GM21576 (cell line): ENCODE results near the gene RPL26.

Experiments used
- ATAC-seq: cut with Tn5 transposase; IDR thresholded peaks from one replicate; pipeline ENCODE4 v1.9.1; 2021; ENCODE audit warnings: mild to moderate bottlenecking, moderate library complexity; ENCODE audit not compliant: unreplicated experiment

RPL26 gene

GRCh38 chr17:8383143-8383822 lies at the start of gene RPL26:
TSS of gene RPL26 (minus strand) at chr17:8383193. CDS start at chr17:8382310, 883 bp downstream.
- ATAC-seq: peak; percentile 88

DNA sequence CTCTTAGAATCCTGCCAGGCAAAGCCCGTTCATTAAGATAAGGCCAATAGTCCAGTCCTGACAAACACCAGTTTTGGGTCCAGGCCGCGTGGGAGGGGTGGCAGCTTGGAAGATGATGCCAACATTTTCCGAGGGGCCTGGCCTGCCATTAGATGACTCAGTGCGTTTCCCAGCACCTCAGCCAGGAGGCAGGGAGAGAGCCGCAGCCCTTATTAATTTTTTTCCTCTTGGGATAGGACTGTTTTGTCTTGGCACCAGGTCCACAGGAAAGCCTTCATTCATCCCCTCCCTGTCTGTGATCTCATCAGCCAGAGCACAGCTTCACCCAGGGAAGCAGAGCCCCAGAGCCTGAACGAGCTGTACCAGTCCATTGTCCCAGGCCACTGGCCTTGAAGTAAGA lies 48.0 kb upstream of the RPL26 start:
- no peak for ATAC-seq

DNA sequence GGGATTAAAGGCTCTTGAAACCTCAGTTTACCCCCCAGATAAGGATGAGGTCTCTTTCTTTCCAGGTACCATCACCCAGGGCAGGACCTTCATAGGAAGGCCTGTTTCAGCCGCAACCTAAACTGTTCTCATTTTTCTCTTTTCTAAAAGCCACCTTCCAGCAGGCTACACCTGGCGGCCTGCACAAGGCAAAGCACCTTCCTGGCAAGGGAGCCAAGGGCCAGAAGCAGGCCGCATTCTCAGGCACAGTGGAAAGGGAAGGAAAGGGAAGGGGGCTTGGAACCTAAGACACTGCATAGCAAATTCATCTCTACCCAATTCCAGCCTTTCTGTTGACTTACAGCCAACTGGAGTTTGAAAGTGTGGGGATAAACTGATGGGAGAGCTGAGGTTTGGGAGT lies 43.8 kb upstream of the RPL26 start:
- ATAC-seq: no peak

GRCh38 chr17:8426094-8426720 lies 43.2 kb upstream of the RPL26 start:
- ATAC-seq: no peak

- no peak for ATAC-seq
These were observed 38.6 kb upstream of the RPL26 start for GRCh38 chr17:8421571-8421970.

DNA sequence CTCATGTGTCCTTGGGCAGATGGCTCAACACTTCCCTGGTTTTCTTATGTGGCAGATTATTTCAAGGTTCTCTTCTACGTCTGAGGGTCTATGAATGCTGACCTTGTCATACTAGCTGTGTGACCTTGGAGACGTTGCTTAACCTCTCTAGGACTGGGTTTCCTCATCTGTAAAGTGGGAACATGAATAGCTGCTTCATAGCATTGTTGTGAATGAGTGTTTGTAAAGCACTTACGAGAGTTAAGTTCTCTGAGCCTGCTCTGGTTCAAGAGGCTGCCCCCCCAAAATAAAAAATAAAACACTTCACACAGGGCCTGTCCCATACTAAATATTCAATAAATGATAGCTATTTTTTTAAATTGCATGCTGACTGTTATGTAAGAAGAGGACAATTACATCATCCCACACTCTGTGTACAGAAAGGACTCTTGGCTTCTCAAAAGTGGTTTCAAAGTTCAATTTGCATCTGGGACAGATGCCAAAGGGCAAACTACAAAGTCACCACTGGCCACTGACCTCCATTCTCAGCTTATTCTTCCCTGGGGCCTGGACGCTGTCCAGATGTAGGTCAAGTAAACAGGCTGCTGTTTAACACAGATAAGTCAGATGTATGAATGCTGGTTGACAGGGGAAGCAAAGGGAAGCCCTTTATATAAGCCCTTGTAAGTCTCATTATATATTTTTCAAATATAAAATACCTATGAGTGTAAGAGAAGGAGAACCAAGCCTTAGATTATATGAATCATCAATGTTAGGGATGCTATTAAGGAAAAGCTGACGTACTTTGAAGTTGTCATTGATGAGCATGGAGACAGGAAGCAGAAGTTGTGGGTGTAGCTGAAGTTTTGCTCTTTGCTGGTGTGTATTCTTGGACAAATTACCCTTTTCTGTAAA lies 37.3 kb upstream of the RPL26 start:
- no peak for ATAC-seq

GRCh38 chr17:8419305-8419704 lies 36.3 kb upstream of the RPL26 start:
- ATAC-seq: no peak

GRCh38 chr17:8418471-8418870 lies 35.5 kb upstream of the RPL26 start:
- no peak for ATAC-seq

DNA sequence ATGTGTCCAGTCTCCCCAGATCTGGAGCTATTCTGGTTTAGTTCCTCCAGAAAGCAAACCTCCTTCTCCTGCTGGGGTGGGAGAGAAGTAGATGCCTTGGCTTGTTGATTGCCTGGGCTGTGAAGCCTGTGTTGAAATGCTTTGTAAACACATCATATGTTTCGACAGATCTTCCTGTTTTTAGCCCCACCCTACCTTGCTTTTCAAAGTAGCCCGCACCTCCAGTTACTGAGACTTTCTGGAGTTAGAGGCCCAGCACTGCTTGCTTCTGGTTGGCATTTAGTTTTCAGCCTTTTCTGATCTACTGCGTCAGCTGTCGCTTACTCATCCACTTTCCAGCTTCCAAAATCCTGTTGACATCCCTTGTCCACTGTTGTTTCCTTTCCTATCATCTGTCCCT lies 34.8 kb upstream of the RPL26 start:
- ATAC-seq: no peak

DNA sequence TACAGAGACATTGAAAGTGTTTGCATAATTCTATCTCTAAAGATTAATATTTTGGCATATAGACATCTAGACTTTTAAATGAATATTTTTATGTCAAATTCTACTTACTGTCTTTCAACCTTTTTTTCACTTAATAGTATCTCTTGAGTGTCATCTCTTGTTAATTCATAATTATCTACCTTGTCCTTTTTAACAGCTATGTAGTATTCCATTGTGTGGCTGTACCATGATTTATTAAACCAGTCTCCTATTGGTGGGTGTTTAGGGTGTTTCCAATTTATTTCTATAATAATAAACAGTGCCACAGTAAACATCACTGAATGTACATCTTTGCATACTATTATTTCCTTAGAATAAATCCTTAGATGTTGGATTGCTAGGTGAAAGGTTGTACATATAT lies 30.9 kb upstream of the RPL26 start:
- ATAC-seq: no peak

DNA sequence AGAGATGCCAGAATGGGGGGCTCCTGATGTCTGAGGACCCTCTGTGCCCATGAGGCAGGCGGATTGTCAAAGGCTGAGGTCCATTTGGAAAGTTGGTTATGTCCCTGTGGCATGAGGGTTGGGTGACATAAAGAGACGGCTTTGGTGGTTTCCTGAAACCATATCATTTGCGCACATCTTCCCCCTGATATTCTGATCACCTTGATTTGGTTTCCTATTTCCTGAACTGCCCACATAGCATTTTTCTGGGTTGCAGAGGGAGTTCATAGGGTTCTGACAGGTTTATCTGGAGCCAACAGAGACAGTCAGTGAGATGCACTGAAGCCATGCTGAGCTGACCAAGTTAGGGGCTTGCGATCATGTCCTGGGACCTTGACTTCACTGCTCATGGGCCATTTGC lies 30.3 kb upstream of the RPL26 start:
- no peak for ATAC-seq

DNA sequence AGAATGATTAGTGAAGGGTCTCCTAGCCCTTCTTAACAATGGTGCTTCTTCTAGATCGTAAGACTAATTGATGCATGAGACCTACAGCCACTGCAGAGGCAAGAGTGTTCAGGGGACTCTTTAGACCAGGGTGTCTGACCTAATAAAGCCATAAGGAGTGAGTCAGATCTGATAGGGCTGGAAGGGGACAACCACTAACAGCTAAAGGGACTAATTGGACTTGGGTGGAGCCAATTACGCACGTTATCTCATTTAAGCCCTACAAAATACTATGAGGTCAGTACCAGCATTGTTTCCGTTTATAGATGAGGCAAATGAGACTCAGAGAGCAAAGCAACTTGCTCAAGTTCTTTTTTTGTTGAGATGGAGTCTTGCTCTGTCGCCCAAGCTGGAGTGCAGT lies 29.1 kb upstream of the RPL26 start:
- no peak for ATAC-seq

DNA sequence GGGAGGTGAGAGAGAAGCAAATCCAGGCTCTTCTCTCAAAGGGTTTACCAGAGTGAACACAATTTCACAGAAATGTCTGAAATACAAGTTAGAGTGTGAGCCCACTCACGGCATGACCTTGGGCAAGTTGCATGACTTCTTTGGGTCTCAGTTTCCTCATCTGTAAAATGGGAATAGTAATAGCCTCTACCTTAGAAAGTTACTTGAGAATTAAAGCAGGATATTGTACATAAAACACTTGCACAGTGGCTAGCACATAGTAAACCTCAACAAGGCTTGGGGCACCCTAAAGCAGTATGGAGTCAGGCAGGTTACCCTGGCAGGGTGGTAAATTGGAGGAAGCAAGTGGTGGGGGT lies 27.9 kb upstream of the RPL26 start:
- ATAC-seq: no peak

DNA sequence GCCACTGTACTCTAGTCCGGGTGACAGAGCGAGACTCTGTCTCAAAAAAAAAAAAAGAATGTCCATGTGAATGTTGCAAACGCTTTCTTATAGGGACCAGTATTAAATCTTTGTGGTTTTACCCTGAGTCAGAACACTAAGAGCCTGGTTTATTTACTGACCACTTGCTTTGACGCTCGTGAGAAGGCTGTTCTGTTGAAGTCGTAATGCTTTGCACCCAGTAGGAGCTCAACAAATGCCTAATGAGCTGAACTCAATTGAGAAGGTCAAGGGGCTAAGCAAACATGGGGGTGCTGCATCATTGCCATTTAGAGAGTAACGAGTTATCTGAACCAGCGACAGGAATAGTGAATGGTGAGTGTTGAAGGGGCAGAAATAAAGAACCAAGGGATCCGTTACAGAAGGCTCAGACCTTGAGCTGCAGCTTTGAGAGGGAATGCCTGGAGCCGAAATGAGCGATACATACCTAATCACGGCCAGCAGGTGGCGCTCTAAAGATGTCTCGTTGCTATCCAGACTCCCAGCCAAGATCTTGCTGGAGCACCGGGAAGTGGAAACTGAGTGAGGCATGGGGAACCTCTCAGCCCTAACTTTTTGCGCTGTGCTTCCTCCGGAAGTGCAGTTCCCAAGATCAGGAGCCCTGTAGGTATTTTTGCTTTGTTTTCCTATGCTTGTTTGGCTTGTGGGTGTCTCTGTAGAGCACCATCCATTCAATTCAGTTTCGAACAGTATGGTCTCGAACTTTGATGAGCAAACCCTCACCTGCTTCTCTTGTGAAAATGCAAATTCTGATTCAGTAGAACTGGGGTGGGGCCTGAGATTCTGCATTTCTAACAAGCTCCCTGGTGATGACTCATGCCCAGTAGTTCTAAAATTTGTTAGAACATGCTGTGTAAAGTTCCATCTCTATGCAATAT lies 27.2 kb upstream of the RPL26 start:
- ATAC-seq: no peak

- no peak for ATAC-seq
These were observed 25.4 kb upstream of the RPL26 start for GRCh38 chr17:8408371-8408770.

DNA sequence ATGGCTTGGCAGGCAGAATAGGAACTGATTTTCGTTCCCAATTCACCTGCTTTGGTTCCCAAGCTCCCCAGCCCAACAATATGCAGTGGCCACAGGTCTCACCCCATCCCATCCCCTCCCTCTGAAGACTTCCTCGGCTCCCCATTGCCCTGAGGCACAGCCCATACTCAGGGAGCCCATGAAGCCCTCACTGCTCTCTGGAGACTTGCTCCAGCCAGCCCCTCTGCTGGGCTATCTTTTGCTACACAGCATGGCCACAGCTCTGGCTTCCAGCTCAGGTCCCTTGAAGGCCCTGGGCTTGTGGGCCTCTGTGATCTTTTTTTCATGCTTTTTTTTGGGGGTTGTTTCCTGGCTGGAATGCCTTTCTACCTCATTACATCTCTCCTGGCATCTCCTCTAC lies 23.2 kb upstream of the RPL26 start:
- ATAC-seq: no peak

- ATAC-seq: no peak
These were observed 22.6 kb upstream of the RPL26 start for GRCh38 chr17:8405499-8406016.

DNA sequence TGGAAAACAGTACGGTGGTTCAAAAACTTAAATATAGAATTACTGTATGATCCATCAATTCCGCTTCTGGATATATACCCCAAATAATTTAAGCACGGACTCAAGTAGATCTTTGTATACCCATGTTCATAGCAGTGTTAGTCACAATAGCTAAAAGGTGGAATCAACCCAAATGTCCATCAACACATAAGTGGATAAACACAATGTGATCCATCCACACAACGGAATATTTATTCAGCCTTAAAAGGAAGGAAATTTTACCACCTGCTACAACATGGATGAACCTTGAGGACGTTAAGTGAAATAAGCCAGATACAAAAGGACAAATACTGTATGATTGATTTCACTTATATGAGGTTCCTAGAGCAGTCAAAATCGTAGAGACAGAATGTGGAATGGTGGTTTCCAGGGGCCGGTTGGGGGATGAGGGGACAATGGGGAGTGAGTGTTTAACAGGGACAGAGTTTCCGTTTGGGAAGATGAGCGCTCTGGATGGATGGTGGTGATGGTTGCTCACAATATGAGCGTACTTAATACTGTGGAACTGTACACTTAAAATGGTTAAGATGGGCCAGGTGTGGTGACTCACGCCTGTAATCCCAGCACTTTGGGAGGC lies 20.0 kb upstream of the RPL26 start:
- ATAC-seq: no peak

GRCh38 chr17:8401107-8401506 lies 18.1 kb upstream of the RPL26 start:
- no peak for ATAC-seq

- ATAC-seq: no peak
These were observed 16.0 kb upstream of the RPL26 start for GRCh38 chr17:8398980-8399379.
